Caco-2 (cell line): Measurements from ENCODE around the gene CDH16. TPM values are rescaled to one million over a fixed set of nuclear protein-coding genes. Genes with fewer than 3 reads are reported as not detected.
"Not testable (repeated sequence)": the region's sequence is repeated elsewhere in the genome, so short reads cannot be mapped to it uniquely, and the experiment has no call there.

ENCODE experiments used
- BruUV-seq: library from RNA; stranded (reverse); fragments of 400-500 nt; replicated peaks from 2 replicates; lab custom pipeline; 2021; lab: Mats Ljungman, UMichigan
- CTCF ChIA-PET: fragments of 300-600 bp; sonication (Branson Sonifier 250); formaldehyde crosslinking; loops from one replicate; lab custom pipeline; 2022; ENCODE audit warnings: antibody characterized with exemption; lab: Charles Lee
- POLR2A ChIA-PET: fragments of 300-600 bp; sonication (Branson Sonifier 250); formaldehyde crosslinking; loops from one replicate; lab custom pipeline; 2022; ENCODE audit warnings: antibody characterized with exemption; lab: Charles Lee
- DNase-seq, 2 experiments: peaks; one replicate each; pipeline versions ENCODE4 v3.0.0 to v3.0.0-alpha.2; 2020 to 2022
- H3K27me3 ChIP-seq: replicated peaks from 2 replicates; pipeline ENCODE4 v1.6.0; 2011; ENCODE audit warnings: low read length; ENCODE audit not compliant: control insufficient read depth, insufficient read depth
- H3K36me3 ChIP-seq: 2 replicates; pipeline ENCODE4 v1.5.1; 2011; ENCODE audit warnings: low read length; ENCODE audit not compliant: control insufficient read depth, insufficient read depth
- H3K4me1 ChIP-seq: fragments of 250-450 bp; sonication (Bioruptor Pico); 2 replicates; pipeline ENCODE4 v1.5.1; 2020; ENCODE audit warnings: mild to moderate bottlenecking
- H3K4me3 ChIP-seq: 2 replicates; pipeline ENCODE4 v1.5.1; 2011; ENCODE audit warnings: low read depth, mild to moderate bottlenecking, control low read depth, low read length
- H3K9me3 ChIP-seq: fragments of 250-450 bp; sonication (Bioruptor Pico); 2 replicates; pipeline ENCODE4 v1.5.1; 2020; ENCODE audit warnings: mild to moderate bottlenecking, moderate library complexity
- H3K27ac Mint-ChIP-seq: one replicate; pipeline ENCODE4 v1.8.0; 2022; ENCODE audit warnings: mixed read lengths; ENCODE audit not compliant: unreplicated experiment
- H3K27me3 Mint-ChIP-seq: one replicate; pipeline ENCODE4 v1.8.0; 2022; ENCODE audit warnings: mixed read lengths; ENCODE audit not compliant: insufficient read depth, unreplicated experiment
- H3K36me3 Mint-ChIP-seq: one replicate; pipeline ENCODE4 v1.8.0; 2022; ENCODE audit warnings: mild to moderate bottlenecking, mixed read lengths; ENCODE audit not compliant: insufficient read depth, unreplicated experiment
- H3K4me1 Mint-ChIP-seq: one replicate; pipeline ENCODE4 v1.8.0; 2022; ENCODE audit warnings: low read depth, mixed read lengths; ENCODE audit not compliant: unreplicated experiment
- H3K4me3 Mint-ChIP-seq: one replicate; pipeline ENCODE4 v1.8.0; 2022; ENCODE audit warnings: mild to moderate bottlenecking, moderate library complexity, mixed read lengths; ENCODE audit not compliant: unreplicated experiment
- H3K9me3 Mint-ChIP-seq: one replicate; pipeline ENCODE4 v1.8.0; 2022; ENCODE audit warnings: mixed read lengths; ENCODE audit not compliant: unreplicated experiment
- intact Hi-C: fragments of 100-400 bp; cut with micrococcal nuclease; formaldehyde crosslinking; loops from one replicate; pipeline ENCODE4 v1.10.0; 2022; ENCODE audit not compliant: unreplicated experiment
- total RNA-seq: library from RNA; stranded (reverse); gene quantifications from 2 replicates; pipeline ENCODE4 v1.2.3, GENCODE V29; 2022
- TF ChIP-seq, protein P1 (sequence below), 2 experiments: fragments of 200-600 bp in 1 of 2; IDR thresholded peaks; 1 replicate in 1 of 2; 2 replicates in 1 of 2; pipeline versions ENCODE4 v1.5.1 to v1.8.0; 2011 to 2022; ENCODE audit warnings: antibody characterized with exemption in 1 of 2, control low read depth in 1 of 2, inconsistent platforms in 1 of 2, low read depth in 1 of 2, low read length in 1 of 2, mild to moderate bottlenecking in 1 of 2, moderate library complexity in 1 of 2; ENCODE audit not compliant: insufficient read depth in 1 of 2, severe bottlenecking in 1 of 2, unreplicated experiment in 1 of 2

The CDH16 gene
- total RNA-seq, 1 experiment from 2014 or later, result 0.48 TPM

DNA sequence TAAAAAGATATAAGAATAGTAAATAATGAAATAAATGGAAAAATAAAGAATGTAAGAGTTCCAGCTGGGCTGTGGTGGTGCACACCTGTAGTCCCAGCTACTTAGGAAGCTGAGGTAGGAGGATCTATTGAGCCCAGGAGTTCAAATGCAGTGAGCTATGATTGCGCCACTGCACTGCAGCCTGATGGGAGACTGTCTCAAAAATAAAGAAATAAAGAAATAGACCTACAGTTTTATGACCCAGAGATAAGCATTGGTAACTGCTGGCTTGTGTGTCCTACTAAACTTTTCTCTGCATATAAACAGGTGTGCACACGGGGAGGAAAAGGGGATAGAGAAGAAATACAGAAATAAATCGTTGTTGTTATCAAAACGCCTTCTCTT is 46.1 kb downstream of the CDH16 start:
- H3K4me3 ChIP-seq, result peak overlapping the region; percentile 46
- Mint-ChIP-seq H3K27ac (peak overlapping the region; percentile 46), H3K4me1 (peaks cover 19% of the 10 kb centered on the region), H3K27me3 (no peaks in the 10 kb centered on the region), H3K9me3 (no peaks in the 10 kb centered on the region), H3K36me3 (peaks cover 3% of the 10 kb centered on the region), H3K4me3 (peak overlapping the region; percentile 80)
- ChIA-PET CTCF (interaction anchor here (0.6 to 3.6 kb wide), 23 partner anchors 9 to 466 kb away, joined by 3 to 57 read pairs (median 5); partner anchors contain the start of genes CMTM4 and NAE1), POLR2A (interaction anchor here (1.1 kb wide), 1 partner anchor 42 kb away, joined by 15 read pairs; the partner anchor contains the start of gene NAE1)
- H3K4me1 ChIP-seq, result peaks cover 16% of the 10 kb centered on the region
- no peaks in the 10 kb centered on the region for H3K36me3 ChIP-seq
- DNase-seq, result no peak
- no peaks in the 10 kb centered on the region; the same call in 1 of the 2 replicates for H3K27me3 ChIP-seq
- TF ChIP-seq, protein P1, sequence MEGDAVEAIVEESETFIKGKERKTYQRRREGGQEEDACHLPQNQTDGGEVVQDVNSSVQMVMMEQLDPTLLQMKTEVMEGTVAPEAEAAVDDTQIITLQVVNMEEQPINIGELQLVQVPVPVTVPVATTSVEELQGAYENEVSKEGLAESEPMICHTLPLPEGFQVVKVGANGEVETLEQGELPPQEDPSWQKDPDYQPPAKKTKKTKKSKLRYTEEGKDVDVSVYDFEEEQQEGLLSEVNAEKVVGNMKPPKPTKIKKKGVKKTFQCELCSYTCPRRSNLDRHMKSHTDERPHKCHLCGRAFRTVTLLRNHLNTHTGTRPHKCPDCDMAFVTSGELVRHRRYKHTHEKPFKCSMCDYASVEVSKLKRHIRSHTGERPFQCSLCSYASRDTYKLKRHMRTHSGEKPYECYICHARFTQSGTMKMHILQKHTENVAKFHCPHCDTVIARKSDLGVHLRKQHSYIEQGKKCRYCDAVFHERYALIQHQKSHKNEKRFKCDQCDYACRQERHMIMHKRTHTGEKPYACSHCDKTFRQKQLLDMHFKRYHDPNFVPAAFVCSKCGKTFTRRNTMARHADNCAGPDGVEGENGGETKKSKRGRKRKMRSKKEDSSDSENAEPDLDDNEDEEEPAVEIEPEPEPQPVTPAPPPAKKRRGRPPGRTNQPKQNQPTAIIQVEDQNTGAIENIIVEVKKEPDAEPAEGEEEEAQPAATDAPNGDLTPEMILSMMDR (IDR thresholded peaks at IDR 0.05; ENCODE audit: insufficient read depth in 1 of 2, low read depth in 1 of 2, low read length in 1 of 2, severe bottlenecking in 1 of 2, unreplicated experiment in 1 of 2), result no peak
- no TSS peak for BruUV-seq
- H3K9me3 ChIP-seq, result no peaks in the 10 kb centered on the region
- intact Hi-C loops, result loop anchor here (5.0 to 10.0 kb wide), 2 partner anchors 148 to 465 kb away; no protein-coding TSS in a partner anchor

DNA sequence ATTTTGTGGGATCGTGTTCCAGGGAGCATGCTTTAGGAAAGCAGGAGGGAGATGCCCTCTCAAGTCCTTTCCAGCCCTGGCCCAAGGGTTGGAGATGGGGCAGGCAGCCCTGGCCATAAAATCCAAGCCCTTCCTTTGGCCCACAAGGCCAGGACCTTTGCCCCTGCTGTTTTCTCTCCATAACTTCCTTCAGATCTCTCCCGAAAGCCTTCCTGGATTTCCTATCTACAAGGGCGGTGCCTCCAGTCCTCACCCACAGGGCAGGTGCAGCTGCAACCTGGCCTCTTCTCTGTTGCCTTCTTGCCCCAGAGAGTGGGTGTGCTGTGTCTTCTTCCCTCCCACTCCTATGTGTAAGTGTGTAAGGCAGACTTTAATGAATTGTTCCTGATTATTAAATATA is 46.8 kb downstream of the CDH16 start:
- Mint-ChIP-seq H3K36me3 (peaks cover 4% of the 10 kb centered on the region), H3K4me3 (no peak overlapping the region), H3K4me1 (peaks cover 19% of the 10 kb centered on the region), H3K27me3 (no peaks in the 10 kb centered on the region), H3K9me3 (no peaks in the 10 kb centered on the region), H3K27ac (no peak overlapping the region)
- no peaks in the 10 kb centered on the region for H3K9me3 ChIP-seq
- TF ChIP-seq, protein P1 (IDR thresholded peaks at IDR 0.05; ENCODE audit: insufficient read depth in 1 of 2, low read depth in 1 of 2, low read length in 1 of 2, severe bottlenecking in 1 of 2, unreplicated experiment in 1 of 2), result no peak
- H3K27me3 ChIP-seq, result no peaks in the 10 kb centered on the region; the same call in 1 of the 2 replicates
- H3K4me3 ChIP-seq, result no peak overlapping the region
- DNase-seq, result peak; percentile 45 to 66
- BruUV-seq, result no TSS peak
- no peaks in the 10 kb centered on the region for H3K36me3 ChIP-seq
- H3K4me1 ChIP-seq, result peaks cover 16% of the 10 kb centered on the region
- ChIA-PET POLR2A (no interaction called here), CTCF (interaction anchor here (0.8 to 3.6 kb wide), 5 partner anchors 12 to 175 kb away, joined by 3 to 57 read pairs (median 7); partner anchors contain the start of genes CMTM4 and NAE1)
- intact Hi-C loops, result loop anchor here (5.0 to 10.0 kb wide), 2 partner anchors 147 to 465 kb away; no protein-coding TSS in a partner anchor

DNA sequence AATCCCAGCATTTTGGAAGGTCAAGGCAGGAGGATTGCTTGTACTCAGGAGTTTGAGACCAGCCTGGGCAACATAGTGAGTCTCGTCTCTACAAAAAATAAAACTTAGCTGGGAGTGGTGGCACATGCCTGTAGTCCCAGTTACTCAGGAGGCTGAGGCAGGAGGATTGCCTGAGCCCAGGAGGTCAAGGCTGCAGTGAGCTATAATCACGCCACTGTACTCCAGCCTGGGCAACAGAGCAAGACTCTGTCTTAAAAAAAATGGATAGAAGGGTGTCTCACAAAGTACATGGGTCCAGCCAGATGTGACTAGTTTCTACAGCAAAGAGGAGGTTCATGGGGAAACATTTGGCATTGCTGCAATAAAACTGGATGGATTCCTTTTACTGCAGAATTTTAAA is 47.3 kb downstream of the CDH16 start:
- not testable (repeated sequence) for H3K4me3 Mint-ChIP-seq, H3K27me3 ChIP-seq, H3K36me3 ChIP-seq, H3K9me3 ChIP-seq, DNase-seq, H3K27me3 Mint-ChIP-seq, H3K4me3 ChIP-seq, H3K27ac Mint-ChIP-seq, H3K9me3 Mint-ChIP-seq, BruUV-seq, H3K36me3 Mint-ChIP-seq
- intact Hi-C loops, result loop anchor here (5.0 to 10.0 kb wide), 2 partner anchors 147 to 464 kb away; no protein-coding TSS in a partner anchor
- peaks cover 16% of the 10 kb centered on the region for H3K4me1 ChIP-seq
- CTCF ChIA-PET, result interaction anchor here (0.6 to 3.6 kb wide), 4 partner anchors 9 to 41 kb away, joined by 3 to 57 read pairs (median 4); partner anchors contain the start of genes NAE1 and PDP2
- POLR2A ChIA-PET, result interaction anchor here (0.6 kb wide), 1 partner anchor 10 kb away, joined by 3 read pairs; no protein-coding TSS in a partner anchor
- peaks cover 19% of the 10 kb centered on the region for H3K4me1 Mint-ChIP-seq
